Heart left ventricle (tissue), 16 donors: ENCODE data around the gene MSL3B.
"Not testable (repeated sequence)": the region's sequence is repeated elsewhere in the genome, so short reads cannot be mapped to it uniquely, and the experiment has no call there.

Source experiments
- ATAC-seq, 4 donors: fragments of 200-7000 bp; cut with Tn5 transposase; one replicate each; pipeline ENCODE4 v1.9.1; 2020 to 2022; ENCODE audit warnings: moderate library complexity in 4 of 4, mild to moderate bottlenecking in 3 of 4, moderate number of reproducible peaks in 1 of 4
- DNase-seq, 5 donors: peaks; one replicate each; pipeline ENCODE4 v3.0.0-alpha.2; 2020
- H3K27ac ChIP-seq, 12 donors: fragments of 200-600 bp; sonication (generic) in 4 of 12; one replicate each; pipeline versions ENCODE4 v1.5.0 to v1.8.0; 2016 to 2022; ENCODE audit warnings: mild to moderate bottlenecking in 2 of 12
- H3K27me3 ChIP-seq, 9 donors: fragments of 200-600 bp; sonication (generic) in 2 of 9; one replicate each; pipeline versions ENCODE4 v1.5.1 to v1.8.0; 2016 to 2022; ENCODE audit warnings: mild to moderate bottlenecking in 3 of 9
- H3K36me3 ChIP-seq, 9 donors: fragments of 200-600 bp; sonication (generic) in 2 of 9; one replicate each; pipeline versions ENCODE4 v1.5.0 to v1.8.0; 2018 to 2022; ENCODE audit warnings: mild to moderate bottlenecking in 2 of 9
- H3K4me1 ChIP-seq, 12 donors: fragments of 200-600 bp; sonication (generic) in 4 of 12; one replicate each; pipeline versions ENCODE4 v1.5.0 to v1.8.0; 2016 to 2022; ENCODE audit warnings: mild to moderate bottlenecking in 3 of 12
- H3K4me3 ChIP-seq, 12 donors: fragments of 200-600 bp; sonication (generic) in 4 of 12; one replicate each; pipeline versions ENCODE4 v1.5.0 to v1.8.0; 2017 to 2022; ENCODE audit warnings: mild to moderate bottlenecking in 9 of 12, moderate library complexity in 4 of 12
- H3K9me3 ChIP-seq, 12 donors: fragments of 200-600 bp; sonication (generic) in 4 of 12; one replicate each; pipeline versions ENCODE4 v1.5.0 to v1.8.0; 2016 to 2022; ENCODE audit warnings: mild to moderate bottlenecking in 1 of 12
- POLR2A ChIP-seq, 2 donors: fragments of 450-650 bp; IDR thresholded peaks; one replicate each; pipeline ENCODE4 v1.6.1; 2017; ENCODE audit warnings: antibody characterized with exemption in 2 of 2, mild to moderate bottlenecking in 2 of 2, moderate library complexity in 2 of 2
- WGBS, 4 donors: extraction: QIAGEN DNeasy Blood & Tissue Kit in 2 of 4; methylation state at CpG; one replicate each; pipeline versions ENCODE4 v1.1.5 to v1.1.7; 2013 to 2018; 5-methylcytosine and 5-hydroxymethylcytosine counted together
- intact Hi-C, 10 donors: fragments of 100-400 bp; cut with DNase I; formaldehyde crosslinking; loops; one replicate each; pipeline versions ENCODE4 v1.11.1 to v1.14.2; 2022
- TF ChIP-seq, protein P1 (sequence below), 12 donors: fragments of 200-600 bp; sonication (generic) in 4 of 12; IDR thresholded peaks; one replicate each; pipeline versions ENCODE4 v1.5.0 to v1.8.0; 2018 to 2022; ENCODE audit warnings: antibody characterized with exemption in 12 of 12, mild to moderate bottlenecking in 5 of 12
- donor health status: ischemic (EF 13 %, LVEDD 7.1; RV severe dilation, severe dysfunction).
- donor health status: healthy with polysubstance abuse.
- donor health status: DM: no; HTN: yes; CAD: no.
- donor health status: DM: no; HTN: no; CAD: no.
- donor health status: ischemic (EF 25% LVEDD 6.9; RV normal size, moderate dysfunction).
- donor health status: ischemic (EF 25% LVEDD 5.7; RV mildly dilated, moderate dysfunction).
- donor health status: healthy.
- donor health status: DM: yes; HTN: yes; CAD: no.
- donor health status: ischemic (EF 35%, LVEDD 5.7; RV mildly dilated, moderate dysfunction).
- donor health status: nonischemic (EF 11% LVEDD 7.7; RV severe dilation, severe dysfunction).
- donor health status: DM: yes; HTN: yes; CAD: no.
- donor health status: PGD.
- donor health status: ischemic (EF 29% LVEDD 5.4; RV normal size, mild dysfunction).
- donor health status: nonischemic (EF 23%, LVEDD 6.1; RV moderate dilation, normal function).

Gene MSL3B

DNA sequence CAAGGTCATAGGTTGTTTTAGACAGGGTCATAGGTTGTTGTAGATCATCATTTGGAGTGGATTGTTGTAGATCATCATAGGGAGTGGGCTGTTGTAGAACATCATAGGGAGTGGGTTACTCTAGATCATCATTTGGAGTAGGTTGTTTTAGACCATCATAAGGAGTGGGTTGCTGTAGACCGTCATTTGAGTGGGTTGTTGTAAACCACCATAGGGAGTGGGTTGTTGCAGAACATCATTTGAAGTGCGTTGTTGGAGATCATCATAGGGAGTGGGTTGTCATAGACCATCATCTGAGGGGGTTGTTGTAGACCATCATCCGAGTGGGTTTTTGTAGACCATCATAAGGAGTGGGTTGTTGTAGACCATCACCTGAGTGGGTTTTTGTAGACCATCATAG is 39.4 kb upstream of the MSL3B start:
- DNase-seq (no peak), ATAC-seq (no peak)
- Histone ChIP-seq H3K4me3 (no peak overlapping the region), H3K9me3 (no peaks in the 10 kb centered on the region), H3K27ac (no peak overlapping the region), H3K36me3 (no peaks in the 10 kb centered on the region), H3K4me1 (no peaks in the 10 kb centered on the region), H3K27me3 (peaks cover 0 to 4% (median 0%) of the 10 kb centered on the region in 9 donors)
- 71 to 83% (median 81%) methylated on average over 3 of the region's 3 CpGs for WGBS, 4 donors
- TF ChIP-seq, protein P1, sequence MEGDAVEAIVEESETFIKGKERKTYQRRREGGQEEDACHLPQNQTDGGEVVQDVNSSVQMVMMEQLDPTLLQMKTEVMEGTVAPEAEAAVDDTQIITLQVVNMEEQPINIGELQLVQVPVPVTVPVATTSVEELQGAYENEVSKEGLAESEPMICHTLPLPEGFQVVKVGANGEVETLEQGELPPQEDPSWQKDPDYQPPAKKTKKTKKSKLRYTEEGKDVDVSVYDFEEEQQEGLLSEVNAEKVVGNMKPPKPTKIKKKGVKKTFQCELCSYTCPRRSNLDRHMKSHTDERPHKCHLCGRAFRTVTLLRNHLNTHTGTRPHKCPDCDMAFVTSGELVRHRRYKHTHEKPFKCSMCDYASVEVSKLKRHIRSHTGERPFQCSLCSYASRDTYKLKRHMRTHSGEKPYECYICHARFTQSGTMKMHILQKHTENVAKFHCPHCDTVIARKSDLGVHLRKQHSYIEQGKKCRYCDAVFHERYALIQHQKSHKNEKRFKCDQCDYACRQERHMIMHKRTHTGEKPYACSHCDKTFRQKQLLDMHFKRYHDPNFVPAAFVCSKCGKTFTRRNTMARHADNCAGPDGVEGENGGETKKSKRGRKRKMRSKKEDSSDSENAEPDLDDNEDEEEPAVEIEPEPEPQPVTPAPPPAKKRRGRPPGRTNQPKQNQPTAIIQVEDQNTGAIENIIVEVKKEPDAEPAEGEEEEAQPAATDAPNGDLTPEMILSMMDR (IDR thresholded peaks at IDR 0.05): no peak
- no peak for TF ChIP-seq POLR2A (IDR thresholded peaks at IDR 0.05)
- intact Hi-C loops: no loop called here

DNA sequence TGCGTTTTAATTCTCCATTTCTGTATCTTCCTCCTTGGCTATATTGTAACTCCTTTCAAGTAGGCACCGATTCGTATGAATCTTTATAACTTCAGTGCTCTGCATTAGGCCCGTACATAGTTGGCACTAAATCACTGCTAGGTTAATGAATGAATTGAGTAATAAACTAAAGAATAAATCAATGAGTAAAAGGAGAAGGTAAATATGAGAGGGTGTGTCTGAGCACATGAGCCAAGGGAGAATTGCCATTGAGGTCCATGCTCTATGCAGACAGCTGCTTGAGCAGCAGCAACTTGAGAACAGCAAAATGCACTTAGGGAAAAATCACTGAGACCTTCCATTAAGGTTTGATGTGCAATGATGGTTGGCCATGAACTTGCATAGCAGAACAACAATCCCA is 37.8 kb upstream of the MSL3B start:
- H3K4me3 ChIP-seq: no peak overlapping the region
- no peaks in the 10 kb centered on the region for H3K9me3 ChIP-seq
- TF ChIP-seq, protein P1 (IDR thresholded peaks at IDR 0.05): no peak
- TF ChIP-seq POLR2A (IDR thresholded peaks at IDR 0.05): no peak
- ATAC-seq (no peak), DNase-seq (no peak)
- no peak overlapping the region for H3K27ac ChIP-seq
- intact Hi-C loops: no loop called here
- H3K36me3 ChIP-seq: no peaks in the 10 kb centered on the region
- no peaks in the 10 kb centered on the region for H3K4me1 ChIP-seq
- 84 to 90% (median 87%) methylated on average over 4 of the region's 4 CpGs for WGBS, 4 donors
- peaks cover 0 to 5% (median 0%) of the 10 kb centered on the region in 9 donors for H3K27me3 ChIP-seq

DNA sequence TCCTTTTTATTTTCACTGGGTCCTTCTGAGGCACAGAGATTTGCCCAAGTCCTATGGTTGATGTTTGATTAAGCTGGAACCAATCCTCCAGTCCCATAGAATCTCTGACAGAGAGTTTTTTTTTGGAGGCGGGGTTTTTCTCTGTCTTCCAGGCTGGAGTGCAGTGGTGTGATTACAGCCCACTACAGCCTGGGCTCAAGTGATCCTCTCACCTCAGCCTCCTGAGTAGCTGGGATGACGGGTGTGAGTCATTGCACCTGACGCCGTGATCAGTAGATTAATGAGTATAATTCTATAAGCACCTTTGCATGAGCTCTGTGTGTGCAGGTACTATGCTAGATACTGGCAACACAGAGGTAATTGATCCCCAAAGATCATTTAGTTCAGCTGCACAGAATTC is 33.7 kb upstream of the MSL3B start:
- WGBS, 4 donors: 79 to 89% (median 83%) methylated on average over 4 of the region's 4 CpGs
- TF ChIP-seq POLR2A (IDR thresholded peaks at IDR 0.05): no peak
- TF ChIP-seq, protein P1 (IDR thresholded peaks at IDR 0.05): no peak
- intact Hi-C loops: no loop called here
- DNase-seq (no peak), ATAC-seq (no peak)
- Histone ChIP-seq H3K27me3 (peaks cover 0 to 5% (median 0%) of the 10 kb centered on the region in 9 donors), H3K9me3 (no peaks in the 10 kb centered on the region), H3K27ac (no peak overlapping the region), H3K4me1 (no peaks in the 10 kb centered on the region), H3K4me3 (no peak overlapping the region), H3K36me3 (no peaks in the 10 kb centered on the region)

DNA sequence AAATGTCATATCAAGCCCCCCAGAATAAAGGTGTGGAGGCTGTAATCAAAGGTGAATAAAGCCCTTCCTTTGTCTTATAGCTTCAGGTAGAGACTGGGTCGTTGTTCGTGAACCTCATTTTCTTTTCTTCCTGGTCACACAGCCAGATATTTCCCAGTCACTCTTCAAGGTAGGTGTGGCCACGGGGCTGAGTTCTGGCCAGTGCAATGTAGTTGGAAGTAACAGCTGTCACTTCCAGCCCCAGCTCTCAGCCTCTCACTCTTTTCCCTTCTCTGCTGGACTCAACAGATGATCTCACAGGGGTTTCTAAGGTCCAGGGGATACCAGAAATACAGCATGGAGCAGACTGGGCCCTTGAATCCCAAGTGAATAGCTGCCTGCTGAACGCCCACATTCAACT is 33.2 kb upstream of the MSL3B start:
- Histone ChIP-seq H3K27ac (no peak overlapping the region), H3K27me3 (peaks cover 0 to 8% (median 0%) of the 10 kb centered on the region in 9 donors), H3K9me3 (no peaks in the 10 kb centered on the region), H3K4me1 (no peaks in the 10 kb centered on the region), H3K36me3 (no peaks in the 10 kb centered on the region), H3K4me3 (no peak overlapping the region)
- TF ChIP-seq, protein P1 (IDR thresholded peaks at IDR 0.05): no peak
- no peak for TF ChIP-seq POLR2A (IDR thresholded peaks at IDR 0.05)
- whole genome bisulfite sequencing, 4 donors: 59 to 71% (median 67%) methylated on average over 4 of the region's 4 CpGs
- DNase-seq (no peak), ATAC-seq (no peak)
- intact Hi-C loops: no loop called here

DNA sequence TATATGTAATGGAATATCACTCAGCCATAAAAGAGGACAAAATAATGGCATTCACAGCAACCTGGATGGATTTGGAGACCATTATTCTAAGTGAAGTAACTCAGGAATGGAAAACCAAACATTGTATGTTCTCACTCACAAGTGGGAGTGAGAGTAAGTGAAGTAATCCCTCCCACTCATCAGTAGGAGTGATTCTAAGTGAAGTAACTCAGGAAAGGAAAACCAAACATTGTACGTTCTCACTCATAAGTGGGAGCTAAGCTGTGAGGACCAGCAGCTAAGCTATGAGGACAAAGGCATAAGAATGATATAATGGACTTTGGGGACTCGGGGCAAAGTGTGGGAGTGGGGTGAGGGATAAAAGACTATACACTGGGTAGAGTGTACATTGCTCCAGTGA is 28.1 kb upstream of the MSL3B start:
- H3K4me3 ChIP-seq, intact Hi-C loops, H3K27ac ChIP-seq, H3K9me3 ChIP-seq, DNase-seq, ATAC-seq, H3K36me3 ChIP-seq, H3K4me1 ChIP-seq: not testable (repeated sequence)
- H3K27me3 ChIP-seq: peaks cover 0 to 14% (median 0%) of the 10 kb centered on the region in 9 donors
- WGBS, 4 donors: 58 to 72% (median 66%) methylated on average over 2 of the region's 2 CpGs
